Karpas-422 (cell line): ENCODE measurements around the gene WDR48. TPM values are rescaled to one million over a fixed set of nuclear protein-coding genes. Genes with fewer than 3 reads are reported as not detected.

Experiments
- DNase-seq: peaks from one replicate; pipeline ENCODE4 v3.0.0-alpha.2; 2015
- H2AFZ ChIP-seq: fragments of 200-600 bp; sonication (generic); 2 replicates; pipeline ENCODE4 v1.6.1; 2014; ENCODE audit warnings: antibody characterized with exemption, low read length, mixed read lengths
- H3K27ac ChIP-seq: fragments of 200-600 bp; sonication (generic); 2 replicates; pipeline ENCODE4 v1.5.1; 2014; ENCODE audit warnings: mild to moderate bottlenecking, low read length, moderate library complexity
- H3K27me3 ChIP-seq: fragments of 200-600 bp; sonication (generic); 2 replicates; pipeline ENCODE4 v1.6.1; 2014; ENCODE audit warnings: low read length, mixed read lengths
- H3K36me3 ChIP-seq: fragments of 200-600 bp; sonication (generic); 2 replicates; pipeline ENCODE4 v1.6.1; 2014; ENCODE audit warnings: low read length, mixed read lengths; ENCODE audit not compliant: insufficient read depth
- H3K4me1 ChIP-seq: fragments of 200-600 bp; sonication (generic); 2 replicates; pipeline ENCODE4 v1.6.1; 2014; ENCODE audit warnings: mild to moderate bottlenecking, low read length, mixed read lengths
- H3K4me2 ChIP-seq: fragments of 200-600 bp; sonication (generic); 2 replicates; pipeline ENCODE4 v1.6.1; 2014; ENCODE audit warnings: low read length, low read depth, mild to moderate bottlenecking; ENCODE audit not compliant: poor library complexity, severe bottlenecking
- H3K4me3 ChIP-seq: fragments of 200-600 bp; sonication (generic); 2 replicates; pipeline ENCODE4 v1.5.1; 2014; ENCODE audit warnings: mild to moderate bottlenecking, antibody characterized with exemption, low read length, mixed read lengths
- H3K79me2 ChIP-seq: fragments of 200-600 bp; sonication (generic); 2 replicates; pipeline ENCODE4 v1.6.1; 2014; ENCODE audit warnings: mild to moderate bottlenecking, low read length, mixed read lengths
- H3K9ac ChIP-seq: fragments of 200-600 bp; sonication (generic); 2 replicates; pipeline ENCODE4 v1.6.0; 2014; ENCODE audit warnings: low read length
- H3K9me2 ChIP-seq: fragments of 200-600 bp; sonication (generic), shearing (Covaris generic); replicated peaks from 2 replicates; pipeline ENCODE4 v1.6.0; 2014; ENCODE audit warnings: mild to moderate bottlenecking, low read length, moderate library complexity; ENCODE audit not compliant: insufficient read depth
- H3K9me3 ChIP-seq: fragments of 300-700, 200-600 bp; sonication (generic); 2 replicates; pipeline ENCODE4 v1.6.1; 2014; ENCODE audit warnings: low read length, mixed read lengths
- H4K20me1 ChIP-seq: fragments of 200-600 bp; sonication (generic); 2 replicates; pipeline ENCODE4 v1.6.1; 2014; ENCODE audit warnings: mild to moderate bottlenecking, antibody characterized with exemption, low read length, low read depth; ENCODE audit not compliant: insufficient read depth
- total RNA-seq: library from RNA; depleted of rRNA; stranded (reverse); fragments of >200 nt; shearing (Covaris generic); gene quantifications from 2 replicates; pipeline ENCODE4 v1.2.3, GENCODE V29; 2014; ENCODE audit warnings: low replicate concordance; rRNA removed

WDR48 gene
- 23.7 and 27.7 TPM in 2 replicates for total RNA-seq

DNA sequence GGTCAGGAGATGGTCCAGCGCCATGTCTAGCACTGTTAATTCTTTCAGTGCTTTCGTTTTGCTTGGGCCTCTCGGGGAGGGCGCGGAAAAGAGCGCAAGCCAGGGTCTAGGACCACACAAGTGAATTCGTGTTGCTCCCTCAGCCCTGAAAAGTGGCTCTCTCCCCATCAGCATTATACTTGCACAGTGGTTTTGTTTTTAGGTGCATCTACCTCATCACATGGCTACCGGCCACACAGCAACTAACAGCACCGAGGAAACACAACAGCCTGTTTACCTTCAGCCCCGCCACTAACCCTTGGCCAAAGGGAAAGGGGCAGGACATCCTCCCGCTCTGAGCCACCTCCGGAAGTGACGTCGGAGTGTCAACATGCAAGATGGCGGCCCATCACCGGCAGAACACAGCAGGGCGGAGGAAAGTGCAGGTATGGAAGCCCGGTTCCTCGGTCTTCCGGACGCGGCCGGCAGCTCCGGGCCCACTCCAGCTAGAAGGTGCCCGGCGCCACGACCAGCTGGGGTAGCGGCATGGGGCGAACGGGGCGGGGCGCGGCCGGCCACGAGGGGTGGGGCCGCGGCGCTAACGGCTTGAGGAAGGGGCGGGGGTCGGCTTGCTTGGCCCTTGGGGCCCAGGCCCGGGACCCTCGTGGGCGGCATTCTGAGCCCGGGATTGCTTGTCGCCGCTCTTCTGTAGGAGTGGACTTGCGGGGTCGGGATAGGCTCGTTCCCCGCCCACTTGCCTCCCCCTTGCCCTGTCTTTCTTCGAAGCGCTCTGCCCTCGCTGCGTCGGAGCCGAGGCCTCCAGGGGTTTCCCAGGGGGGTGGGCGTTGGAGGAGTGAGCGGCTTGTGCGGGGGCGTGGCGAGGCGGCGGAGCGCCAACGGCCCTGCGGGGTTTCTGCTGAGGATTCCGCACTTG lies at the start of gene WDR48, which contains the start of gene SCN11A:
Gene WDR48, plus strand, starts transcription at position 368 of the 913 bp plus-strand sequence. Its CDS starts 10 bp downstream, at position 378.
Gene SCN11A, minus strand, starts transcription at position 296 of the 913 bp plus-strand sequence. CDS start 101,582 bp downstream, outside the sequence.
- H3K4me1 ChIP-seq, result peaks cover 31% of the 10 kb centered on the region
- H3K9ac ChIP-seq, result peak within 1 kb of the TSS; percentile 89
- H3K9me2 ChIP-seq, result no peaks in the 10 kb centered on the region
- H4K20me1 ChIP-seq, result no peaks in the 10 kb centered on the region; the same call in 1 of the 2 replicates
- H3K4me2 ChIP-seq, result peak within 1 kb of the TSS; percentile 86
- H3K9me3 ChIP-seq, result no peaks in the 10 kb centered on the region
- H3K27me3 ChIP-seq, result no peaks in the 10 kb centered on the region
- peak; percentile 96 for DNase-seq
- peak within 1 kb of the TSS; percentile 95 for H2AFZ ChIP-seq
- peaks cover 49% of the 10 kb centered on the region for H3K79me2 ChIP-seq
- no peaks in the 10 kb centered on the region for H3K36me3 ChIP-seq
- peak within 1 kb of the TSS; percentile 37; the same call in 1 of the 2 replicates for H3K27ac ChIP-seq
- peak within 1 kb of the TSS; percentile 94 for H3K4me3 ChIP-seq

DNA sequence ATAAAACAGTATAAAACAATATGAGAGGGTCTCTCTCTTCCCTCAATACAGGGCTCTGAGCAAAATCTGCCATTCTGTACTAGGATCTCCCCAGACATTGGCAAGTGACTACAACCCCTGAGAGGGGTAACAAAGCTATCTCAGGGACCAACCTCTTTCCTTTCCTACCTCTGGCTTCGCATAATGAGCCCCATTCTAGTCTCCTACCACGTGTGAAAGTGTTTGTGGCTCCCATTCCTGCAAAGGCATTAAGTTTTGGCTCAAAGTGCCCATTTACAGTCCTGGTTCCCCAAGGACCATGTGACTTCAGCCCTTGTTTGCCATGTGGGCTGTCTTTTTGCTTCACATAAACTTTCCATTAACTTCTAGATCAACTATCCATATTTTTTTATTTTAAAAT lies 46.5 kb upstream of the WDR48 start:
- H3K79me2 ChIP-seq, result no peaks in the 10 kb centered on the region
- no peak overlapping the region for H3K27ac ChIP-seq
- H3K4me1 ChIP-seq, result no peaks in the 10 kb centered on the region
- H3K9ac ChIP-seq, result no peak overlapping the region
- H4K20me1 ChIP-seq, result no peaks in the 10 kb centered on the region
- no peak for DNase-seq
- no peak overlapping the region for H3K4me2 ChIP-seq
- H3K4me3 ChIP-seq, result no peak overlapping the region
- no peaks in the 10 kb centered on the region for H3K9me3 ChIP-seq
- no peaks in the 10 kb centered on the region for H3K36me3 ChIP-seq
- H3K27me3 ChIP-seq, result no peaks in the 10 kb centered on the region
- H3K9me2 ChIP-seq, result no peaks in the 10 kb centered on the region
- H2AFZ ChIP-seq, result no peak overlapping the region

DNA sequence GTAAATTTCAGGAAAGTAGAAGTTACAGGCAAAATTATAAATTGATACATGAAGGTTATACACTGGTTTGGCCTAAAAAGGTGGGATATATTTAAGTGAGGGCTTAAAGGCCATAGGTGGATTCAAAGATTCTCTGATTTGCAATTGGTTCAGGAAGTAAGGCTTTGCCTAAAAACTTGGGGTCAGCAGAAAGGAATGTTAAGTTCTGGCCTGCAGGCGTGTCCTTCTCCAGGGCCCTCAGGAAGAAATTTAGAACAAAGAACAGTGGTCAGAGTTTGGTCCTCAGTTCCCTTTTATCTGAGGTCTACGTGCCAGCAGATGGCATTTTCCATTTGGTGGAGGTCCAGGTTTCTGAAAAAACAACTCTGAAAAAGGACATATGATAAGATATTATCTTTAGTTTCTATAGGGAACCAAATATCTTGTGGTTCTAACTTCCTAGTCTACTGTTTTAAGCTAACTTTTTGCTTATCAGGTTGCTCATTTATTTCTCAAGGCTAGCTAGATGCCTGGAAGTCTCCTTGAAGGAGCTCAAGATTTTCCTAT lies 40.6 kb upstream of the WDR48 start:
- Histone ChIP-seq H3K27ac (no peak overlapping the region), H4K20me1 (no peaks in the 10 kb centered on the region), H3K9ac (no peak overlapping the region), H3K9me2 (no peaks in the 10 kb centered on the region), H3K4me1 (no peaks in the 10 kb centered on the region), H3K4me3 (no peak overlapping the region), H3K79me2 (no peaks in the 10 kb centered on the region), H3K4me2 (no peak overlapping the region), H3K9me3 (no peaks in the 10 kb centered on the region), H3K36me3 (no peaks in the 10 kb centered on the region), H3K27me3 (no peaks in the 10 kb centered on the region), H2AFZ (no peak overlapping the region)
- DNase-seq, result no peak

DNA sequence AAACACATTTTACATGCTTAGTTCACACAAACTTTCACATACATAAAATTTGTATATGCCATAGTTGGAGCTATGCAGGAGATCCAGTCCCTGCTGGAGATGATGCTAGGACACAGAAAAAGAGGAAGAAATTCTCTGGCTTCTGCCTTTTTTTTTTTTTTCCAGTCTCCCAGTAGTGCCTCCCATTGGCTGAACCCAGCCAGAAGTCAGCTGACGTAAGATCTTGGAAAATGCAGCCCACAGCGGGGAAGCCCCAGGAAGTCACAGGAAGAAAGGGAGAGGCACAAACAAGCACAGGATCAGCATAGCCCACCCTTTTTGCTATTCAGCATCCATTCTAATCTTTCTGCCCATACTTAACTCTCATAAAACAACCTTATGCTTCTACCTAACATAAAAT lies 38.5 kb upstream of the WDR48 start:
- Histone ChIP-seq H3K4me3 (no peak overlapping the region), H3K4me2 (no peak overlapping the region), H3K9ac (no peak overlapping the region), H3K9me3 (no peaks in the 10 kb centered on the region), H2AFZ (no peak overlapping the region), H3K4me1 (no peaks in the 10 kb centered on the region), H4K20me1 (no peaks in the 10 kb centered on the region), H3K36me3 (no peaks in the 10 kb centered on the region), H3K27ac (no peak overlapping the region), H3K9me2 (no peaks in the 10 kb centered on the region), H3K79me2 (no peaks in the 10 kb centered on the region), H3K27me3 (no peaks in the 10 kb centered on the region)
- DNase-seq, result no peak

DNA sequence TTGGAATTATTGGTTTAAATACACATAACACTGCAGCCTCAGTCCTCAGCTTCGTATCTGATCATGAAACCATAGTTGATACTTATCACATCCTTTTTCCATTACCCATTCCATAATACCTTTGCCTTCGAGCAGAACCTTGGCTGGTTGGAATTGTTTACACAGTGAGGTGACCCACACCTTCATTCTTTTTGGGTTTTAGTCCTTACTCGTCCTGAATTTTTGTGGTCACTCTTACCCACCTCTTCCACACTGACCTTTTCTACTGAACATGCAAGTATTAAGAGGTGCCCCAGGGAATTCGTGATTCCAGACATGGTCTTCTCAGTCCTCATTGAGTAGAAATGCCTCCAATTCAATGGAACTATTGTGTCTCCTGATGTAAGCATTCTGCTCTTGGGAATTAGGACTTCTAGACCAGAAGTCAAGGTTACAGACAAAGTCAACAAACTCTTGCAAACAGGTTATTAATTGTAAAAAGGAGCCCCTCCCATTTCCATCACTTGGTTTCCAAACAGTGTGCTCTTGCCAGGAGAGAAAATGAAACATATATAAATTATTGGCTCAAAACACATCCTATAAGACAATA lies 37.8 kb upstream of the WDR48 start:
- no peaks in the 10 kb centered on the region for H3K9me3 ChIP-seq
- H3K36me3 ChIP-seq, result no peaks in the 10 kb centered on the region
- H3K27ac ChIP-seq, result no peak overlapping the region
- no peaks in the 10 kb centered on the region for H3K27me3 ChIP-seq
- no peaks in the 10 kb centered on the region for H3K9me2 ChIP-seq
- no peak overlapping the region for H3K9ac ChIP-seq
- no peak for DNase-seq
- no peak overlapping the region for H3K4me2 ChIP-seq
- no peak overlapping the region for H2AFZ ChIP-seq
- no peak overlapping the region for H3K4me3 ChIP-seq
- H4K20me1 ChIP-seq, result no peaks in the 10 kb centered on the region
- no peaks in the 10 kb centered on the region for H3K4me1 ChIP-seq
- no peaks in the 10 kb centered on the region for H3K79me2 ChIP-seq

DNA sequence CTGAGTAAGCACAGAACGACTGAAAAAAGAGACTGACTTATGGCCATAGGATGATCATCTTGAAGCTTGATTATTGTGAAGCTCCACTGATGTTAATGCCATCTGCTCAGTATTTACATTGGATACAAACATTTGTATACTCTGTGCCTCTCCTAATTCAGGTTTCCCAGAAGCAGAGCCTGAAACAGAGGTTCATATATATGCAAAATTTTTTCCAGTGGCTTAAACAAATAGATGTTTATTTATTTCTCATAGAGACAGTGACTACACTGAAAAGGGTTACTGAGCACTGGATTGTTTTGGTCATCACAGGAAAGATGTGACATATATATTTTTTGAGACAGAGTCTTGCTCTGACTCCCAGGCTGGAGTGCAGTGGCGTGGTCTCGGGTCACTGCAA lies 36.4 kb upstream of the WDR48 start:
- Histone ChIP-seq H3K4me1 (no peaks in the 10 kb centered on the region), H2AFZ (no peak overlapping the region), H3K9ac (no peak overlapping the region), H3K27ac (no peak overlapping the region), H4K20me1 (no peaks in the 10 kb centered on the region), H3K4me2 (no peak overlapping the region), H3K36me3 (no peaks in the 10 kb centered on the region), H3K9me3 (no peaks in the 10 kb centered on the region), H3K4me3 (no peak overlapping the region), H3K27me3 (no peaks in the 10 kb centered on the region), H3K79me2 (no peaks in the 10 kb centered on the region), H3K9me2 (no peaks in the 10 kb centered on the region)
- no peak for DNase-seq

DNA sequence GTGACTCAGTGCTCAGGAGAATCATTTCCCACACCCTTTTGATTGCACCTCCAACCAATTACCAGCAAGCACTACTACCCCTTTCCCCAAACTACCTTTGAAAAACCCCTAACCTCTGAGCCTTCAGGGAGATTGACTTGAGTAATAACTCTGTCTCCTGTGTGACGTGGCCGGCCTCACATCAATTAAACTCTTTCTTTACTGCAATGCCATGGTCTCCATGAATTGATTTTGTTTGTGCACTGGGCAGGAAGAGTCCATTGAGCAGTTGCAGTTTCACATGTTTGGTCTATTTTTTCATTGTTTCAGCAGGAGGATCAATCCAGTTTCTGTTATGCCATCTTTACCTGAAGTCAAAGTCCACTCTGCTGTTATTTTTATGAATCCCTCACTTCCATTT lies 32.5 kb upstream of the WDR48 start:
- Histone ChIP-seq H3K4me3 (no peak overlapping the region), H3K36me3 (no peaks in the 10 kb centered on the region), H3K4me1 (no peaks in the 10 kb centered on the region), H3K9me2 (no peaks in the 10 kb centered on the region), H3K79me2 (no peaks in the 10 kb centered on the region), H3K9me3 (no peaks in the 10 kb centered on the region), H2AFZ (no peak overlapping the region), H3K27ac (no peak overlapping the region), H3K4me2 (no peak overlapping the region), H3K27me3 (no peaks in the 10 kb centered on the region), H4K20me1 (no peaks in the 10 kb centered on the region), H3K9ac (no peak overlapping the region)
- no peak for DNase-seq

DNA sequence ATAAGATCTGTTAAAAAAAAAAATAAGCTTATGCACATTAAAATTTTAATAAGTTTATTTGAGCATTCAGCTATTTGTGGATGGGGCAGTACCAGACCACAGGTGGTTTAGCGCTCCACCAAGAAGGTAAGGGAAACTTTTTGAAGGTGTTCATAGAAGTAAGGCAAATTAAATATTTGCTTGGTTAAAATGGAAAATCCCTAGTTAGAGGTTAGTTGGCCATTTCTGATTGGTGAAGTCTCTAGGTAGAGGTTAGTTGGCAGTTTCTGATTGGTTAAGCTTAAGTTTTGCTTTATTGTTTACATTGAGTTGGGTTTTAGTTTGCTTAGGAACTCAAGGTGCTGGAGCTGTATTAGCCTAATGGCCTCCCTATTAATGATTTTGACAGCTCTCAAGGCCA lies 30.8 kb upstream of the WDR48 start:
- H3K27ac ChIP-seq, result no peak overlapping the region
- no peak overlapping the region for H3K4me3 ChIP-seq
- no peaks in the 10 kb centered on the region for H3K9me2 ChIP-seq
- no peaks in the 10 kb centered on the region for H4K20me1 ChIP-seq
- no peaks in the 10 kb centered on the region for H3K36me3 ChIP-seq
- H3K79me2 ChIP-seq, result no peaks in the 10 kb centered on the region
- H3K9me3 ChIP-seq, result no peaks in the 10 kb centered on the region
- no peak overlapping the region for H3K4me2 ChIP-seq
- H3K9ac ChIP-seq, result no peak overlapping the region
- H3K27me3 ChIP-seq, result no peaks in the 10 kb centered on the region
- no peaks in the 10 kb centered on the region for H3K4me1 ChIP-seq
- no peak for DNase-seq
- no peak overlapping the region for H2AFZ ChIP-seq
